UCSD-AML1 (cell line): Measurements from ENCODE around the gene SPIN3.
"Not testable (repeated sequence)": the region's sequence is repeated elsewhere in the genome, so short reads cannot be mapped to it uniquely, and the experiment has no call there.

ENCODE experiments used
- DNase-seq: peaks from one replicate; lab custom pipeline; 2025; ENCODE audit not compliant: unreplicated experiment; lab: John Stamatoyannopoulos, UW

SPIN3 gene

DNA sequence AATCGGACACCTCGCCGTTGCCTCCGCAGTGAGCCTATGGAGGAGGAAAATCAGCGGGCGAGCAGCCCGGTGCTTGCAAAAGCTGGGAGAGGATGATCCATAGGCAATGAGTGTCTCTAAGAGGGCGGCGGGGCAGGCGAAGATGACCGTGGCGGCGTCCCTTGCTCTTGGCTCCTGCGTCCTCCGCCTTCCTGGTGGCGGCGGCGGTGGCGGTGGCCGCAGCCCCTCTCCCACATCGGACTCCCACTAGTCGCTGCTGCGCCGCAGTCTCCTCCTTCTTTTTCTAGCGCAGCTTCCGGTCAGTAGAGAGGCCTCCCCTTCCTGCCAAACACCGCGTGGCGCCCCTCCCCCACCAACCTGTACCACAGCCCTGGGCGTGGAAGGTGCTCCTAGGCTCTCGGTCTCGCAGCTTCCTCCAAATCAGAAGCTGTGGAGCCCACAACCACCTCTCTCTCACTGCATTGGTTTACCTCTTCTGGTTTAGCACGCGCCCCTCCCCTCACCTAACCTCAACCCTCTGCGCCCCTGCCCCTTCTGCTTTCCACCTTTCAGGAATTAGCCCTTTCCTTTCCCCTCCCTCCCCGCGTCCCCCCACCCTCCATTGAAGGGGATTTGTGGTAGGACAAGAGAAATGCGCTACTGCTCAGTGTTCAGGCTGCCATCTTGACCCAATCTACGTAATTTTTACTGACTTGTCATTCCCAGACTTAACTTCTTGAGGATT is at the start of gene SPIN3:
TSS of gene SPIN3 (minus strand) at position 271 of the 724 bp plus-strand sequence. CDS start 594 bp downstream, outside the sequence.
- no peak for DNase-seq

- no peak for DNase-seq
Measured at GRCh38 chrX:57044245-57044644, 48.9 kb upstream of the SPIN3 start.

GRCh38 chrX:57037265-57037664 is 41.9 kb upstream of the SPIN3 start:
- DNase-seq: not testable (repeated sequence)

GRCh38 chrX:56994375-56995270 is 718 bp downstream of the SPIN3 start:
- no peak for DNase-seq

DNA sequence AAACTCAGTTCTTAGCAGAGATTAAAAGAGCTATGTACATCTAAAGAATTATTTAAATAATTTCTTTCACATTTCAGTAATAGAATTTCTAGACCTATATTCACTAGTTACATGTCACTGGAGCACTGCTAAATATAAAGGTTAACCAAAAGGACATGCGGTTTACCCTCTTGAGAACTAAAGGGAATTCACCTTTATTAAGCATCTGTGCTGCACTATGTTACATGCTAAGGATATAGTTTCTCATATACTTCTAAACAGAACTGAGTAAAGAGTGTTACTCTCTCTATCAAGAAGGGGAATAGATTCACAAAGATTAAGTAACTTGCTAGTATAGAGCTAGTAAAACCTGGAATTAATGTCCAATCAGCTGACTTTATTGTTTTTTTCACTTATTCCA is 7.6 kb downstream of the SPIN3 start:
- no peak for DNase-seq

DNA sequence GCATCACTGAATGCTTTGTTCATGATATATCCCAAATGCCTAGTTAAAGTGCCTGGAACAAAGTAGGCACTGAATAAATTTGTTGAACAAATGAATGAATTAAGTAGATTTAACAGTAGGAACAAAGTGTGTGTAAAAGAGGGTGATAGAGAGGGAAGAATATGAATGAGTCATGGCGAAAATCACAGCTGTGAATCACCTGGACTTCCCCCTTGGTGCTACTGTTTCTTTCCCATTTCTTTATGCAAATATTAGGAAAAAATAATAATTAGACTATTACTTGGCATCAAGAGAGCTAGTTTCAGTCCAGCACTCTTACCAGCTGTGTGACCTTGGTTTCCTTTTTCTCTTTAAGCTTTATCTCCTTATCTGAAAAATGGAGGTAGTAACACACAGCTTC is 9.2 kb downstream of the SPIN3 start:
- DNase-seq: no peak

GRCh38 chrX:56978172-56978571 is 17.2 kb downstream of the SPIN3 start:
- no peak for DNase-seq

DNA sequence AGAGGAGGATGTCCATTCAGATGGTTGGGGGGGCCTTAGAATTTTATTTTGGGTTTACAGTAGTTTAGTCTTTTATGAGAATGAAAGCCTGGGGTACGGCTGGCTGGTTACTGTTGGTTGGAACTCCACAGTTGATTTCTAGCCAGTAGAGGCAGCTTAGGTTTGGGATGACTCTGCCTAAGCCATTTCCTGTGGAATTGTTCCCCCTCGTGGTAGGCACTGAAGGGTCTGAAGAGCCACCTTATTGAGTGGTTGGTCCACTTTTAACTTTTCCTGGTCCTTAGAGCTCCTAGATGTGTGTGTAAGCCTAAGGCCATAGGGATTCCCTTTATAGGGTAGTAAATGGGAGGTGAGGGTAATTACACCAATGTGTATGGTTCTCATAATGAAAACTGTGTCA is 19.7 kb downstream of the SPIN3 start:
- DNase-seq: no peak

DNA sequence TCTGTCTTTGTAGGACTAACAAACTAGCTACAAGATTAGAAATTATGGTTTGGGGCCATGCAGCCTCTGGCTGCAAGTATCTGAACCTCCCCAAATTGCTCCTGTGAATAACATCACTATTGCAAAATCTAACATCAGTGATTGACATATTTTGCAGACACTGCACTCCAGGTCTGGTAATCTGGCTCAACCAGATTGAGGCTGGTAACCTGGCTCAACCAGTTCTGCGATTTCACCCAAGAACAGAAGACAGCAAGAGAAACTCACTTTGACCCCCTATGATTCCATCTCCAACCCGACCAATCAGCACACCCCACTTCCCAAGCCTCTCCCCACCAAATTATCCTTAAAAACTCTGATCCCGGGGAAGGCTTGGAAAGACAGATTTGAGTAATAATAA is 20.9 kb downstream of the SPIN3 start:
- DNase-seq: no peak

- no peak for DNase-seq
Measured at GRCh38 chrX:56969559-56969958, 25.8 kb downstream of the SPIN3 start.

GRCh38 chrX:56968980-56969379 is 26.4 kb downstream of the SPIN3 start:
- no peak for DNase-seq

DNA sequence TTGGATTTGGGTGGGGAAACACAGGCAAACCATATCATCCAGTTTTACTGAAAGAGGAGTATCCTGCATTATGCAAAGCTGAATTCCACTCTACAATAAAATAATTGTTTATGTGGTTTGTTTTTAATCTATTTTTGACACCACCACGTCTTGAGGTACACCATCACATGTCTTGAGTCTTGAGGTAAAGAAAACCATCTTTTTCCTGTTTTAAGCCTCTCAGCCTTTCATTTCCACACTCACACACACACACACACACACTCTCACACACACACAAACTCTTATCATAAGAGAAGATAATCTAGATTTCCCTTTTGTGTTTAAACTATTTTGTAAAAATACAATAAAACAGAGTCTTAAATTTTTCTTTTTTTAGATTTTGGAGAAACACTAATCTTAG is 32.0 kb downstream of the SPIN3 start:
- no peak for DNase-seq

DNA sequence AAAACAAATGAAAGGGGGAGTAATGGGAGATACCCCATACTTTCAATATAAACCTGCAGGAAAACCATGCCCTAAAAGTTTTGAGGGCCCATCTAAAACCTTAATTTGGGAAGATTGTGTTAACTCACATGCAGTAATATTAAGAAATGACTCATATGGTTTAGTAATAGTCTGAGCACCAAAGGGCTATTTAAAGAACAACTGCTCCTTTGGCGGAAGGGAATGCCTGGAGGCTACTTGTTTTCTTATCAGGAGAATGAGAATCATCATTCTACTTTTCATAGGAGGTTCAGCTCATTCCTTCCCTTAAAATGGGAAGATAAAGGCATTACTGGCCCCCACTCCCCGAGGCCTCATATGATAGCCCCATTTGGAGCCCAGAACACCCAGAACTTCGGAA is 47.6 kb downstream of the SPIN3 start:
- DNase-seq: no peak

DNA sequence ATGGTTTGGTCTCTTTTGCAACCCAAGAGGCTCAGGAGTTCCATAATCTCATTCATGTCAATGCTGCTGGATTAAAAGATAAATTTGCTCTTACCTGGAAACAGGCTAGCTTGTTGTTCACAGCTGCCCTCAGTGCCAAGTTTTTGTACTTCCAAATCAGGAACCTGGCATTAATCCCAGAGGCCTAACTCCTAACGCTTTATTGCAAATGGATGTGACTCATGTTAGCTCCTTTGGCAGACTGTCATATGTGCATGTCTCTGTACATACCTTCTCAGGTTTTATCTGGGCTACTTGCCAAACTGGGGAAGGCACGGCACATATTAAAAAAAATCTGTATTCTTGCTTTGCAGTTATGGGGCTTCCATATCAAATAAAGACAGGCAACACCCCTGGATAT is 49.1 kb downstream of the SPIN3 start:
- not testable (repeated sequence) for DNase-seq

DNA sequence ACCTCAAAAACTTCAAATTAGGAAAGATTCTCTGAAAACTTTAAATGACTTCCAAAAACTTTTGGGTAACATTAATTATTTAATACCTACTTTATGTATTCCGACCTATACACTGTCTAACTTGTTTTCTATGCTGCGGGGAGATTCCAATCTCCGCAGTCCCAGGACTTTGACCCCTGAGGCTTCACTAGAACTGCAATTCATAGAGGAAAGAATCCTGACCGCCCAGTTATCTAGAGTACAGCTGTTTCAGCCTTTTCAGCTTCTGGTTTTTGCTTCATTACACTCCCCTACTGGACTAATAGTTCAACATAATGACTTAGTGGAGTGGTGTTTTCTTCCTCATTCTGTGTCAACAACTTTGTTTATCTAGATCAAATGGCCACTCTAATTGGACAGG is 50.1 kb downstream of the SPIN3 start:
- not testable (repeated sequence) for DNase-seq

DNA sequence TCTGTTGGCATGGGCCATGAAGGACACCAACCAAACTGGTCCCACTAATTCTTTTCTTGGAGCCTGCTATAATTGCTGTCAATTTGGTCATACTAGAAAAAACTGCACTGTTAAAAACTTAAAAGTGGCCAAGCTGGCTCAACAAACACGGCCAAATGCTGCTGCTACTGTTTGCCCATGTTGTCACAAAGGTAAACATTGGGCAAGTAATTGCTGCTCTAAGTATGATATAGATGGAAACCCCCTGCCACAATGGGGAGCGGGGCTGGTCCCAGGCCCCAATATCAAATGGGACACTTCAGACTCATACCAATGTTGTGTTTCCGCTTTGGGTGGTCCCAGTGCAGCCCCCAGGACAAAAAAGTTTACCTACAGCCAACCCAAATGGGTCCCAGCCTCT is 52.1 kb downstream of the SPIN3 start:
- DNase-seq: no peak
